Stimulated activated naive CD8-positive, alpha-beta T cell treated with anti-CD3 and anti-CD28 coated beads, Interleukin-15, Interleukin-2, amounts not matched to agents 100 U/mL and 50 U/mL, for 24 hours (primary cell): ENCODE results near the gene ST7.
A peak's percentile ranks its signal among the peaks of the same experiment; 100 is the strongest.
"Not testable (repeated sequence)": the region's sequence is repeated elsewhere in the genome, so short reads cannot be mapped to it uniquely, and the experiment has no call there.

ENCODE experiments used
- ATAC-seq: fragments of 150-1000 bp; cut with Tn5 transposase; one replicate; pipeline ENCODE4 v1.10.0; 2021
- DNase-seq: peaks from one replicate; pipeline ENCODE4 v3.0.0; 2021

The ST7 gene

GRCh38 chr7:116953372-116953905 is at the start of gene ST7:
TSS of gene ST7 (plus strand) at chr7:116953501. CDS start at chr7:116953541, 40 bp downstream.
- DNase-seq (peak; percentile 71), ATAC-seq (peak; percentile 81)

- ATAC-seq (no peak), DNase-seq (no peak)
Observed at GRCh38 chr7:116906391-116906790, 46.9 kb upstream of the ST7 start.

GRCh38 chr7:116910383-116910782 is 42.9 kb upstream of the ST7 start:
- DNase-seq (no peak), ATAC-seq (no peak)

- no peak for ATAC-seq
- no peak for DNase-seq
Observed at GRCh38 chr7:116911801-116912200, 41.5 kb upstream of the ST7 start.

- DNase-seq: no peak
- ATAC-seq: no peak
Observed at GRCh38 chr7:116912269-116912909, 40.9 kb upstream of the ST7 start.

GRCh38 chr7:116918704-116919103 is 34.6 kb upstream of the ST7 start:
- no peak for ATAC-seq
- DNase-seq: no peak

- no peak for ATAC-seq
Observed at GRCh38 chr7:116920359-116920758, 32.9 kb upstream of the ST7 start.

GRCh38 chr7:116922545-116922944 is 30.8 kb upstream of the ST7 start:
- DNase-seq (no peak), ATAC-seq (no peak)

More at GRCh38 chr7:116920359-116920758, 32.9 kb upstream of the ST7 start:
- DNase-seq: no peak

GRCh38 chr7:116924741-116925140 is 28.6 kb upstream of the ST7 start:
- no peak for ATAC-seq

GRCh38 chr7:116929021-116929420 is 24.3 kb upstream of the ST7 start:
- DNase-seq (no peak), ATAC-seq (no peak)

More at GRCh38 chr7:116924741-116925140, 28.6 kb upstream of the ST7 start:
- no peak for DNase-seq

GRCh38 chr7:116929914-116930913 is 23.1 kb upstream of the ST7 start:
- ATAC-seq (peak; percentile 93), DNase-seq (peak; percentile 79)

GRCh38 chr7:116932566-116932965 is 20.7 kb upstream of the ST7 start:
- DNase-seq: no peak
- ATAC-seq: no peak

GRCh38 chr7:116933465-116933864 is 19.8 kb upstream of the ST7 start:
- ATAC-seq (no peak), DNase-seq (no peak)

- ATAC-seq: no peak
- no peak for DNase-seq
Observed at GRCh38 chr7:116934580-116934979, 18.7 kb upstream of the ST7 start.

- not testable (repeated sequence) for ATAC-seq, DNase-seq
Observed at GRCh38 chr7:116936844-116937243, 16.5 kb upstream of the ST7 start.

- no peak for ATAC-seq
Observed at GRCh38 chr7:116938678-116939077, 14.6 kb upstream of the ST7 start.

GRCh38 chr7:116940689-116941370 is 12.5 kb upstream of the ST7 start:
- no peak for DNase-seq
- no peak for ATAC-seq

More at GRCh38 chr7:116938678-116939077, 14.6 kb upstream of the ST7 start:
- no peak for DNase-seq

GRCh38 chr7:116942504-116942903 is 10.8 kb upstream of the ST7 start:
- no peak for ATAC-seq
- no peak for DNase-seq

GRCh38 chr7:116948934-116949333 is 4.4 kb upstream of the ST7 start:
- ATAC-seq: no peak
- DNase-seq: no peak

GRCh38 chr7:116949941-116950801 is 3.1 kb upstream of the ST7 start:
- ATAC-seq: no peak
- DNase-seq: no peak

- no peak for ATAC-seq
- DNase-seq: no peak
Observed at GRCh38 chr7:116950889-116951351, 2.4 kb upstream of the ST7 start.
